Measurements from ENCODE around the gene CFHR2. TPM values are rescaled to one million over a fixed set of nuclear protein-coding genes. Genes with fewer than 3 reads are reported as not detected.

The CFHR2 gene
- not detected in 5 replicates for total RNA-seq (2022; extraction: Qiagen RNA extraction; ENCODE audit: low read depth)

GRCh38 chr1:196943568-196943967 lies at the start of gene CFHR2:
CFHR2 (plus strand) TSS chr1:196943738; CDS start chr1:196943881, 143 bp downstream.

GRCh38 chr1:196977278-196977677 lies 33.7 kb downstream of the CFHR2 start, which contains the start of gene CFHR5:
CFHR5 (plus strand) TSS chr1:196977556; CDS start chr1:196977665, 109 bp downstream.

Other genes starting within 250 kb of the CFHR2 start
- 0.08 to 0.20 TPM (median 0.15 TPM) in 4 of 5 replicates, not detected in the other for gene CFHR3, start 168.9 kb upstream of the CFHR2 start, total RNA-seq (2022; extraction: Qiagen RNA extraction; ENCODE audit: low read depth)
- 0.19 to 0.23 TPM in 2 of 5 replicates, not detected in the others for gene CFHR1, start 124.0 kb upstream of the CFHR2 start, total RNA-seq (2022; extraction: Qiagen RNA extraction; ENCODE audit: low read depth)
- gene CFHR4, start 55.7 kb upstream of the CFHR2 start, total RNA-seq (2022; extraction: Qiagen RNA extraction; ENCODE audit: low read depth) = not detected in 5 replicates
- not detected in 5 replicates for gene CFHR5, start 33.8 kb downstream of the CFHR2 start, total RNA-seq (2022; extraction: Qiagen RNA extraction; ENCODE audit: low read depth)
- gene F13B, start 123.5 kb downstream of the CFHR2 start, total RNA-seq (2022; extraction: Qiagen RNA extraction; ENCODE audit: low read depth) = 0.06 to 0.09 TPM (median 0.08 TPM) in 3 of 5 replicates, not detected in the others
- gene ASPM, start 202.9 kb downstream of the CFHR2 start, total RNA-seq (2022; extraction: Qiagen RNA extraction; ENCODE audit: low read depth) = 17.1 to 25.9 TPM (median 22.1 TPM) in 5 replicates